WTC11 (cell line): Measurements from ENCODE around the gene DHPS. TPM values are rescaled to one million over a fixed set of nuclear protein-coding genes. Genes with fewer than 3 reads are reported as not detected.

Experiments
- ATAC-seq: fragments of 200-7000 bp; cut with Tn5 transposase; 2 replicates; pipeline ENCODE4 v1.10.0; 2021; ENCODE audit warnings: mild to moderate bottlenecking, moderate library complexity
- CTCF ChIA-PET: fragments of 300-600 bp; sonication (Branson Sonifier 250); formaldehyde crosslinking; loops from one replicate; lab custom pipeline; 2021; ENCODE audit warnings: antibody characterized with exemption; lab: Charles Lee
- POLR2A ChIA-PET: fragments of 350-600 bp; sonication (Branson Sonifier 250); formaldehyde crosslinking; loops from one replicate; lab custom pipeline; 2021; ENCODE audit warnings: antibody characterized with exemption; lab: Charles Lee
- DNase-seq: peaks from one replicate; pipeline ENCODE4 v3.0.0; 2021; ENCODE audit warnings: low spot score
- H3K27ac Mint-ChIP-seq: 2 replicates; pipeline ENCODE4 v1.8.0; 2021; ENCODE audit warnings: mixed read lengths
- H3K27me3 Mint-ChIP-seq: 2 replicates; pipeline ENCODE4 v1.8.0; 2021; ENCODE audit warnings: low read depth, mild to moderate bottlenecking, moderate library complexity, mixed read lengths
- H3K36me3 Mint-ChIP-seq: 2 replicates; pipeline ENCODE4 v1.8.0; 2021; ENCODE audit warnings: mixed read lengths
- H3K4me1 Mint-ChIP-seq: 2 replicates; pipeline ENCODE4 v1.8.0; 2022; ENCODE audit warnings: mixed read lengths
- H3K4me3 Mint-ChIP-seq: 2 replicates; pipeline ENCODE4 v1.8.0; 2021; ENCODE audit warnings: mild to moderate bottlenecking, moderate library complexity, mixed read lengths
- H3K9me3 Mint-ChIP-seq: 2 replicates; pipeline ENCODE4 v1.8.0; 2021; ENCODE audit warnings: mixed read lengths
- ATF1 ChIP-seq: sonication (generic); formaldehyde crosslinking; IDR thresholded peaks from 2 replicates; pipeline ENCODE4 v1.8.1; 2023; ENCODE audit warnings: mild to moderate bottlenecking, moderate library complexity, missing genetic modification reagents
- CBFB ChIP-seq: sonication (generic); formaldehyde crosslinking; IDR thresholded peaks from 2 replicates; pipeline ENCODE4 v1.8.1; 2022; ENCODE audit warnings: mild to moderate bottlenecking, low read depth, missing genetic modification reagents
- FOXJ3 ChIP-seq: sonication (generic); formaldehyde crosslinking; IDR thresholded peaks from 2 replicates; pipeline ENCODE4 v1.9.0; 2021; ENCODE audit warnings: missing genetic modification reagents, mild to moderate bottlenecking, borderline replicate concordance
- GABPB1 ChIP-seq: sonication (generic); formaldehyde crosslinking; IDR thresholded peaks from 2 replicates; pipeline ENCODE4 v1.8.1; 2023; ENCODE audit warnings: mild to moderate bottlenecking, missing genetic modification reagents
- GTF2I ChIP-seq: fragments of 250-450 bp; sonication (Bioruptor Pico); conservative IDR thresholded peaks from 2 replicates; pipeline ENCODE4 v1.4.0; 2021; ENCODE audit warnings: mild to moderate bottlenecking
- KAT7 ChIP-seq: sonication (generic); formaldehyde crosslinking; IDR thresholded peaks from 2 replicates; pipeline ENCODE4 v1.8.1; 2023; ENCODE audit warnings: missing genetic modification reagents, mild to moderate bottlenecking, borderline replicate concordance
- MYBL2 ChIP-seq: sonication (generic); formaldehyde crosslinking; IDR thresholded peaks from 2 replicates; pipeline ENCODE4 v1.8.1; 2023; ENCODE audit warnings: mild to moderate bottlenecking, moderate library complexity, missing genetic modification reagents
- NFE2L1 ChIP-seq: sonication (generic); formaldehyde crosslinking; IDR thresholded peaks from 2 replicates; pipeline ENCODE4 v1.8.1; 2023; ENCODE audit warnings: missing genetic modification reagents
- PRRX2 ChIP-seq: fragments of 250-450 bp; sonication (Bioruptor Pico); IDR thresholded peaks from 2 replicates; pipeline ENCODE4 v1.8.0; 2021; ENCODE audit warnings: mild to moderate bottlenecking
- RELA ChIP-seq: sonication (generic); formaldehyde crosslinking; IDR thresholded peaks from 2 replicates; pipeline ENCODE4 v1.8.1; 2022; ENCODE audit warnings: missing genetic modification reagents, mild to moderate bottlenecking, borderline replicate concordance
- SMAD3 ChIP-seq: sonication (generic); formaldehyde crosslinking; IDR thresholded peaks from 2 replicates; pipeline ENCODE4 v1.8.0; 2022; ENCODE audit warnings: missing genetic modification reagents, mild to moderate bottlenecking, borderline replicate concordance
- TCF7 ChIP-seq: sonication (generic); formaldehyde crosslinking; IDR thresholded peaks from 2 replicates; pipeline ENCODE4 v1.8.0; 2022; ENCODE audit warnings: mild to moderate bottlenecking, low read depth, missing genetic modification reagents, moderate library complexity
- TP53 ChIP-seq: sonication (generic); formaldehyde crosslinking; IDR thresholded peaks from 2 replicates; pipeline ENCODE4 v1.8.1; 2023; ENCODE audit warnings: mild to moderate bottlenecking, missing genetic modification reagents
- ZNF138 ChIP-seq: sonication (generic); formaldehyde crosslinking; conservative IDR thresholded peaks from 2 replicates; pipeline ENCODE4 v1.8.1; 2022; ENCODE audit warnings: mild to moderate bottlenecking, moderate library complexity, missing genetic modification reagents
- ZNF219 ChIP-seq: sonication (generic); formaldehyde crosslinking; IDR thresholded peaks from 2 replicates; pipeline ENCODE4 v1.8.0; 2023; ENCODE audit warnings: missing genetic modification reagents, mild to moderate bottlenecking, borderline replicate concordance
- ZNF396 ChIP-seq: fragments of 250-450 bp; sonication (Bioruptor Pico); IDR thresholded peaks from 2 replicates; pipeline ENCODE4 v1.8.0; 2021; ENCODE audit warnings: mild to moderate bottlenecking, moderate library complexity, borderline replicate concordance
- ZNF671 ChIP-seq: fragments of 250-450 bp; sonication (Bioruptor Pico); IDR thresholded peaks from 2 replicates; pipeline ENCODE4 v1.8.0; 2021; ENCODE audit warnings: mild to moderate bottlenecking
- total RNA-seq: library from RNA; stranded (reverse); gene quantifications from 3 replicates; pipeline ENCODE4 v1.2.3, GENCODE V29; 2021
- TF ChIP-seq, protein P1 (sequence below): sonication (generic); formaldehyde crosslinking; IDR thresholded peaks from 2 replicates; pipeline ENCODE4 v1.8.0; 2023; ENCODE audit warnings: missing genetic modification reagents
- TF ChIP-seq, protein P2 (sequence below): sonication (generic); formaldehyde crosslinking; IDR thresholded peaks from 2 replicates; pipeline ENCODE4 v1.8.1; 2023; ENCODE audit warnings: mild to moderate bottlenecking, missing genetic modification reagents, moderate library complexity
- TF ChIP-seq, protein P3 (sequence below): fragments of 250-450 bp; sonication (Bioruptor Pico); IDR thresholded peaks from 2 replicates; pipeline ENCODE4 v1.9.0; 2021; ENCODE audit warnings: moderate library complexity, mild to moderate bottlenecking, inconsistent platforms, borderline replicate concordance
- TF ChIP-seq, protein P4 (sequence below): sonication (generic); formaldehyde crosslinking; IDR thresholded peaks from 2 replicates; pipeline ENCODE4 v1.8.1; 2022; ENCODE audit warnings: missing genetic modification reagents, borderline replicate concordance
- TF ChIP-seq, protein P5 (sequence below): sonication (generic); formaldehyde crosslinking; IDR thresholded peaks from 2 replicates; pipeline ENCODE4 v1.8.0; 2022; ENCODE audit warnings: mild to moderate bottlenecking, missing genetic modification reagents
- TF ChIP-seq, protein P6 (sequence below): fragments of 250-450 bp; sonication (Bioruptor Pico); IDR thresholded peaks from 2 replicates; pipeline ENCODE4 v1.9.0; 2021; ENCODE audit warnings: mild to moderate bottlenecking
- TF ChIP-seq, protein P7 (sequence below): sonication (generic); formaldehyde crosslinking; conservative IDR thresholded peaks from 2 replicates; pipeline ENCODE4 v1.8.1; 2023; ENCODE audit warnings: mild to moderate bottlenecking, low read depth, missing genetic modification reagents, moderate library complexity
- TF ChIP-seq, protein P8 (sequence below): fragments of 250-450 bp; sonication (Bioruptor Pico); IDR thresholded peaks from 2 replicates; pipeline ENCODE4 v1.8.0; 2021; ENCODE audit warnings: mild to moderate bottlenecking

The DHPS gene
- total RNA-seq, 1 experiment from 2014 or later = 115 TPM

DNA sequence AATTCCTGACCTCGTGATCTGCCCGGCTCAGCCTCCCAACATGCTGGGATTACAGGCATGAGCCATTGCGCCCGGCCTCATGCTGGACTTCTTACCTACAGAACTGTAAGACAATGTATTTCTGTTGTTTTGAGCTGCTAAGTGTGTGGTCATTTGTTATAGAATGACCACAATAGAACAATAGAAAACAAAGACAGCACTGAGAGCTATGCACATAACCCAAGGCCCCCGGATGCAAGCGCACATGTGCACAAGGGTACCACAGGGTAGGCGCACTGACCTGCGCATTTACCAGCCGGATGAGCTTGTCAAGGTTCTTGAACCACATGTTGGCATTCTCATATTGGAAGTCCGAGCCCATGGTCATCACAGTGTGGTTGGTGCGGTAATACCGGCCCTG is 20.7 kb downstream of the DHPS start:
- Mint-ChIP-seq H3K9me3 (no peaks in the 10 kb centered on the region), H3K4me1 (peaks cover 13% of the 10 kb centered on the region), H3K27ac (no peak overlapping the region), H3K27me3 (no peaks in the 10 kb centered on the region), H3K4me3 (no peak overlapping the region), H3K36me3 (peaks cover 27% of the 10 kb centered on the region)
- CTCF ChIA-PET = interaction anchor here (0.7 to 1.7 kb wide), 4 partner anchors 11 to 296 kb away, joined by 3 to 6 read pairs (median 4); partner anchors contain the start of gene ZNF442
- DNase-seq (no peak), ATAC-seq (no peak)
- POLR2A ChIA-PET = no interaction called here
- TF ChIP-seq, protein P1, sequence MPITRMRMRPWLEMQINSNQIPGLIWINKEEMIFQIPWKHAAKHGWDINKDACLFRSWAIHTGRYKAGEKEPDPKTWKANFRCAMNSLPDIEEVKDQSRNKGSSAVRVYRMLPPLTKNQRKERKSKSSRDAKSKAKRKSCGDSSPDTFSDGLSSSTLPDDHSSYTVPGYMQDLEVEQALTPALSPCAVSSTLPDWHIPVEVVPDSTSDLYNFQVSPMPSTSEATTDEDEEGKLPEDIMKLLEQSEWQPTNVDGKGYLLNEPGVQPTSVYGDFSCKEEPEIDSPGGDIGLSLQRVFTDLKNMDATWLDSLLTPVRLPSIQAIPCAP = no peak
- no peak for TF ChIP-seq ZNF671
- TF ChIP-seq CBFB (CRISPR knock-in tag) = no peak
- no peak for TF ChIP-seq ATF1 (CRISPR knock-in tag)
- no peak for TF ChIP-seq ZNF138
- no peak for TF ChIP-seq TCF7 (CRISPR knock-in tag)
- TF ChIP-seq, protein P2, sequence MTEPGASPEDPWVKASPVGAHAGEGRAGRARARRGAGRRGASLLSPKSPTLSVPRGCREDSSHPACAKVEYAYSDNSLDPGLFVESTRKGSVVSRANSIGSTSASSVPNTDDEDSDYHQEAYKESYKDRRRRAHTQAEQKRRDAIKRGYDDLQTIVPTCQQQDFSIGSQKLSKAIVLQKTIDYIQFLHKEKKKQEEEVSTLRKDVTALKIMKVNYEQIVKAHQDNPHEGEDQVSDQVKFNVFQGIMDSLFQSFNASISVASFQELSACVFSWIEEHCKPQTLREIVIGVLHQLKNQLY = no peak
- no peak for TF ChIP-seq FOXJ3 (CRISPR knock-in tag)
- TF ChIP-seq RELA (CRISPR knock-in tag) = no peak
- no peak for TF ChIP-seq GTF2I (CRISPR knock-in tag)
- TF ChIP-seq, protein P3, sequence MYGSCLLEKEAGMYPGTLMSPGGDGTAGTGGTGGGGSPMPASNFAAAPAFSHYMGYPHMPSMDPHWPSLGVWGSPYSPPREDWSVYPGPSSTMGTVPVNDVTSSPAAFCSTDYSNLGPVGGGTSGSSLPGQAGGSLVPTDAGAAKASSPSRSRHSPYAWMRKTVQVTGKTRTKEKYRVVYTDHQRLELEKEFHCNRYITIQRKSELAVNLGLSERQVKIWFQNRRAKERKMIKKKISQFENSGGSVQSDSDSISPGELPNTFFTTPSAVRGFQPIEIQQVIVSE (CRISPR knock-in tag) = no peak

DNA sequence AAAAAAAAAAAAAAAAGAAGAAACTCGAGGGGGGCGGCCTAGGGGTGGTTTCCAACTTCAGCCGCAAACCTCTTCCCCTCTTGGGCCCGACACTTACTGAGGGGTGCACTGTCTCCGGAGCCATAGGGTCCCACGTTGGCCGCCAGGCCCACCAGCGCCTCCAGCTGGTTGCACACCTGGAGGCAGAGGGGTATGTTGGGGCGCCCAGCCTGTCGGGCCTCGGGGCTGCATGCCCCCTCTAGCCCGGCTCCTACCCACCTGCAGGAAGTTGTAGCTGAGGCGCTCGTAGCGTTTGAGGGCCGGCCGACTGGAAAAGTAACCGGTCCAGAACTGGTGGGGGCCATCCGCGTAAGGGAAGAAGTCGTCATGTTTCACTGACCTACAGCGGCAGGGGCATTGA is 23.7 kb downstream of the DHPS start:
- POLR2A ChIA-PET = interaction anchor here (0.6 to 1.1 kb wide), 2 partner anchors 18 to 44 kb away, joined by 3 to 4 read pairs; no protein-coding TSS in a partner anchor
- CTCF ChIA-PET = interaction anchor here (0.6 to 3.4 kb wide), 13 partner anchors 9 to 278 kb away, joined by 3 to 38 read pairs (median 4); partner anchors contain the start of genes MAN2B1, WDR83, ZNF490 and ZNF791
- TF ChIP-seq SMAD3 (CRISPR knock-in tag) (no peak), ZNF219 (CRISPR knock-in tag) (no peak), RELA (CRISPR knock-in tag) (no peak), KAT7 (CRISPR knock-in tag) (no peak), GABPB1 (no peak), TP53 (no peak), PRRX2 (no peak), NFE2L1 (CRISPR knock-in tag) (no peak), ZNF396 (CRISPR knock-in tag) (no peak), MYBL2 (CRISPR knock-in tag) (no peak), CBFB (CRISPR knock-in tag) (no peak)
- TF ChIP-seq, protein P4, sequence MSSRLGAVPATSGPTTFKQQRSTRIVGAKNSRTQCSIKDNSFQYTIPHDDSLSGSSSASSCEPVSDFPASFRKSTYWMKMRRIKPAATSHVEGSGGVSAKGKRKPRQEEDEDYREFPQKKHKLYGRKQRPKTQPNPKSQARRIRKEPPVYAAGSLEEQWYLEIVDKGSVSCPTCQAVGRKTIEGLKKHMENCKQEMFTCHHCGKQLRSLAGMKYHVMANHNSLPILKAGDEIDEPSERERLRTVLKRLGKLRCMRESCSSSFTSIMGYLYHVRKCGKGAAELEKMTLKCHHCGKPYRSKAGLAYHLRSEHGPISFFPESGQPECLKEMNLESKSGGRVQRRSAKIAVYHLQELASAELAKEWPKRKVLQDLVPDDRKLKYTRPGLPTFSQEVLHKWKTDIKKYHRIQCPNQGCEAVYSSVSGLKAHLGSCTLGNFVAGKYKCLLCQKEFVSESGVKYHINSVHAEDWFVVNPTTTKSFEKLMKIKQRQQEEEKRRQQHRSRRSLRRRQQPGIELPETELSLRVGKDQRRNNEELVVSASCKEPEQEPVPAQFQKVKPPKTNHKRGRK (CRISPR knock-in tag) = no peak
- TF ChIP-seq, protein P5, sequence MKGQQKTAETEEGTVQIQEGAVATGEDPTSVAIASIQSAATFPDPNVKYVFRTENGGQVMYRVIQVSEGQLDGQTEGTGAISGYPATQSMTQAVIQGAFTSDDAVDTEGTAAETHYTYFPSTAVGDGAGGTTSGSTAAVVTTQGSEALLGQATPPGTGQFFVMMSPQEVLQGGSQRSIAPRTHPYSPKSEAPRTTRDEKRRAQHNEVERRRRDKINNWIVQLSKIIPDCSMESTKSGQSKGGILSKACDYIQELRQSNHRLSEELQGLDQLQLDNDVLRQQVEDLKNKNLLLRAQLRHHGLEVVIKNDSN (CRISPR knock-in tag) = no peak
- TF ChIP-seq, protein P6, sequence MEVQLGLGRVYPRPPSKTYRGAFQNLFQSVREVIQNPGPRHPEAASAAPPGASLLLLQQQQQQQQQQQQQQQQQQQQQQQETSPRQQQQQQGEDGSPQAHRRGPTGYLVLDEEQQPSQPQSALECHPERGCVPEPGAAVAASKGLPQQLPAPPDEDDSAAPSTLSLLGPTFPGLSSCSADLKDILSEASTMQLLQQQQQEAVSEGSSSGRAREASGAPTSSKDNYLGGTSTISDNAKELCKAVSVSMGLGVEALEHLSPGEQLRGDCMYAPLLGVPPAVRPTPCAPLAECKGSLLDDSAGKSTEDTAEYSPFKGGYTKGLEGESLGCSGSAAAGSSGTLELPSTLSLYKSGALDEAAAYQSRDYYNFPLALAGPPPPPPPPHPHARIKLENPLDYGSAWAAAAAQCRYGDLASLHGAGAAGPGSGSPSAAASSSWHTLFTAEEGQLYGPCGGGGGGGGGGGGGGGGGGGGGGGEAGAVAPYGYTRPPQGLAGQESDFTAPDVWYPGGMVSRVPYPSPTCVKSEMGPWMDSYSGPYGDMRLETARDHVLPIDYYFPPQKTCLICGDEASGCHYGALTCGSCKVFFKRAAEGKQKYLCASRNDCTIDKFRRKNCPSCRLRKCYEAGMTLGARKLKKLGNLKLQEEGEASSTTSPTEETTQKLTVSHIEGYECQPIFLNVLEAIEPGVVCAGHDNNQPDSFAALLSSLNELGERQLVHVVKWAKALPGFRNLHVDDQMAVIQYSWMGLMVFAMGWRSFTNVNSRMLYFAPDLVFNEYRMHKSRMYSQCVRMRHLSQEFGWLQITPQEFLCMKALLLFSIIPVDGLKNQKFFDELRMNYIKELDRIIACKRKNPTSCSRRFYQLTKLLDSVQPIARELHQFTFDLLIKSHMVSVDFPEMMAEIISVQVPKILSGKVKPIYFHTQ (CRISPR knock-in tag) = no peak
- TF ChIP-seq, protein P7, sequence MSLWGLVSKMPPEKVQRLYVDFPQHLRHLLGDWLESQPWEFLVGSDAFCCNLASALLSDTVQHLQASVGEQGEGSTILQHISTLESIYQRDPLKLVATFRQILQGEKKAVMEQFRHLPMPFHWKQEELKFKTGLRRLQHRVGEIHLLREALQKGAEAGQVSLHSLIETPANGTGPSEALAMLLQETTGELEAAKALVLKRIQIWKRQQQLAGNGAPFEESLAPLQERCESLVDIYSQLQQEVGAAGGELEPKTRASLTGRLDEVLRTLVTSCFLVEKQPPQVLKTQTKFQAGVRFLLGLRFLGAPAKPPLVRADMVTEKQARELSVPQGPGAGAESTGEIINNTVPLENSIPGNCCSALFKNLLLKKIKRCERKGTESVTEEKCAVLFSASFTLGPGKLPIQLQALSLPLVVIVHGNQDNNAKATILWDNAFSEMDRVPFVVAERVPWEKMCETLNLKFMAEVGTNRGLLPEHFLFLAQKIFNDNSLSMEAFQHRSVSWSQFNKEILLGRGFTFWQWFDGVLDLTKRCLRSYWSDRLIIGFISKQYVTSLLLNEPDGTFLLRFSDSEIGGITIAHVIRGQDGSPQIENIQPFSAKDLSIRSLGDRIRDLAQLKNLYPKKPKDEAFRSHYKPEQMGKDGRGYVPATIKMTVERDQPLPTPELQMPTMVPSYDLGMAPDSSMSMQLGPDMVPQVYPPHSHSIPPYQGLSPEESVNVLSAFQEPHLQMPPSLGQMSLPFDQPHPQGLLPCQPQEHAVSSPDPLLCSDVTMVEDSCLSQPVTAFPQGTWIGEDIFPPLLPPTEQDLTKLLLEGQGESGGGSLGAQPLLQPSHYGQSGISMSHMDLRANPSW (CRISPR knock-in tag) = no peak
- TF ChIP-seq, protein P8, sequence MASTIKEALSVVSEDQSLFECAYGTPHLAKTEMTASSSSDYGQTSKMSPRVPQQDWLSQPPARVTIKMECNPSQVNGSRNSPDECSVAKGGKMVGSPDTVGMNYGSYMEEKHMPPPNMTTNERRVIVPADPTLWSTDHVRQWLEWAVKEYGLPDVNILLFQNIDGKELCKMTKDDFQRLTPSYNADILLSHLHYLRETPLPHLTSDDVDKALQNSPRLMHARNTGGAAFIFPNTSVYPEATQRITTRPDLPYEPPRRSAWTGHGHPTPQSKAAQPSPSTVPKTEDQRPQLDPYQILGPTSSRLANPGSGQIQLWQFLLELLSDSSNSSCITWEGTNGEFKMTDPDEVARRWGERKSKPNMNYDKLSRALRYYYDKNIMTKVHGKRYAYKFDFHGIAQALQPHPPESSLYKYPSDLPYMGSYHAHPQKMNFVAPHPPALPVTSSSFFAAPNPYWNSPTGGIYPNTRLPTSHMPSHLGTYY = no peak

More for the DNA sequence above, 23.7 kb downstream of the DHPS start:
- ATAC-seq (no peak), DNase-seq (no peak)
- H3K4me3 Mint-ChIP-seq = no peak overlapping the region
- H3K9me3 Mint-ChIP-seq = no peaks in the 10 kb centered on the region
- peaks cover 38% of the 10 kb centered on the region for H3K36me3 Mint-ChIP-seq
- H3K27ac Mint-ChIP-seq = no peak overlapping the region
- peaks cover 6% of the 10 kb centered on the region for H3K4me1 Mint-ChIP-seq
- no peaks in the 10 kb centered on the region for H3K27me3 Mint-ChIP-seq
